ENCODE measurements around the gene CCR9.

The CCR9 gene, protein sequence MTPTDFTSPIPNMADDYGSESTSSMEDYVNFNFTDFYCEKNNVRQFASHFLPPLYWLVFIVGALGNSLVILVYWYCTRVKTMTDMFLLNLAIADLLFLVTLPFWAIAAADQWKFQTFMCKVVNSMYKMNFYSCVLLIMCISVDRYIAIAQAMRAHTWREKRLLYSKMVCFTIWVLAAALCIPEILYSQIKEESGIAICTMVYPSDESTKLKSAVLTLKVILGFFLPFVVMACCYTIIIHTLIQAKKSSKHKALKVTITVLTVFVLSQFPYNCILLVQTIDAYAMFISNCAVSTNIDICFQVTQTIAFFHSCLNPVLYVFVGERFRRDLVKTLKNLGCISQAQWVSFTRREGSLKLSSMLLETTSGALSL

GRCh38 chr3:45885979-45886705, at the start of gene CCR9:
Gene CCR9, plus strand, starts transcription at chr3:45886543. Its CDS starts 8,391 bp downstream, at chr3:45894934.
- DNase-seq (ENCODE audit: low read depth) = no peak
- H3K4me3 ChIP-seq (ENCODE audit: control insufficient read depth, low read depth, low read length) = no peak within 1 kb of the TSS
- TF ChIP-seq, protein P1, sequence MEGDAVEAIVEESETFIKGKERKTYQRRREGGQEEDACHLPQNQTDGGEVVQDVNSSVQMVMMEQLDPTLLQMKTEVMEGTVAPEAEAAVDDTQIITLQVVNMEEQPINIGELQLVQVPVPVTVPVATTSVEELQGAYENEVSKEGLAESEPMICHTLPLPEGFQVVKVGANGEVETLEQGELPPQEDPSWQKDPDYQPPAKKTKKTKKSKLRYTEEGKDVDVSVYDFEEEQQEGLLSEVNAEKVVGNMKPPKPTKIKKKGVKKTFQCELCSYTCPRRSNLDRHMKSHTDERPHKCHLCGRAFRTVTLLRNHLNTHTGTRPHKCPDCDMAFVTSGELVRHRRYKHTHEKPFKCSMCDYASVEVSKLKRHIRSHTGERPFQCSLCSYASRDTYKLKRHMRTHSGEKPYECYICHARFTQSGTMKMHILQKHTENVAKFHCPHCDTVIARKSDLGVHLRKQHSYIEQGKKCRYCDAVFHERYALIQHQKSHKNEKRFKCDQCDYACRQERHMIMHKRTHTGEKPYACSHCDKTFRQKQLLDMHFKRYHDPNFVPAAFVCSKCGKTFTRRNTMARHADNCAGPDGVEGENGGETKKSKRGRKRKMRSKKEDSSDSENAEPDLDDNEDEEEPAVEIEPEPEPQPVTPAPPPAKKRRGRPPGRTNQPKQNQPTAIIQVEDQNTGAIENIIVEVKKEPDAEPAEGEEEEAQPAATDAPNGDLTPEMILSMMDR (IDR thresholded peaks at IDR 0.05; ENCODE audit: control insufficient read depth, insufficient read depth, low read depth, low read length, missing control alignments) = no peak

- TF ChIP-seq, protein P1 (IDR thresholded peaks at IDR 0.05; ENCODE audit: control insufficient read depth, insufficient read depth, low read depth, low read length, missing control alignments) = no peak
- H3K4me3 ChIP-seq (ENCODE audit: control insufficient read depth, low read depth, low read length) = no peak overlapping the region
- DNase-seq (ENCODE audit: low read depth) = no peak
Measured at GRCh38 chr3:45838466-45838865, 47.9 kb upstream of the CCR9 start.

GRCh38 chr3:45841420-45841756, 45.0 kb upstream of the CCR9 start:
- H3K4me3 ChIP-seq (ENCODE audit: control insufficient read depth, low read depth, low read length) = peak overlapping the region; percentile 91
- TF ChIP-seq, protein P1 (IDR thresholded peaks at IDR 0.05; ENCODE audit: control insufficient read depth, insufficient read depth, low read depth, low read length, missing control alignments) = no peak
- DNase-seq (ENCODE audit: low read depth) = no peak

- DNase-seq (ENCODE audit: low read depth) = peak; percentile 87
- H3K4me3 ChIP-seq (ENCODE audit: control insufficient read depth, low read depth, low read length) = peak within 1 kb of the TSS; percentile 91
- TF ChIP-seq, protein P1 (IDR thresholded peaks at IDR 0.05; ENCODE audit: control insufficient read depth, insufficient read depth, low read depth, low read length, missing control alignments) = no peak
Measured at GRCh38 chr3:45841757-45842491, 44.4 kb upstream of the CCR9 start, which contains the start of gene LZTFL1. Gene LZTFL1, minus strand, starts transcription at chr3:45842119. Its CDS starts 128 bp downstream, at chr3:45841991.

DNA sequence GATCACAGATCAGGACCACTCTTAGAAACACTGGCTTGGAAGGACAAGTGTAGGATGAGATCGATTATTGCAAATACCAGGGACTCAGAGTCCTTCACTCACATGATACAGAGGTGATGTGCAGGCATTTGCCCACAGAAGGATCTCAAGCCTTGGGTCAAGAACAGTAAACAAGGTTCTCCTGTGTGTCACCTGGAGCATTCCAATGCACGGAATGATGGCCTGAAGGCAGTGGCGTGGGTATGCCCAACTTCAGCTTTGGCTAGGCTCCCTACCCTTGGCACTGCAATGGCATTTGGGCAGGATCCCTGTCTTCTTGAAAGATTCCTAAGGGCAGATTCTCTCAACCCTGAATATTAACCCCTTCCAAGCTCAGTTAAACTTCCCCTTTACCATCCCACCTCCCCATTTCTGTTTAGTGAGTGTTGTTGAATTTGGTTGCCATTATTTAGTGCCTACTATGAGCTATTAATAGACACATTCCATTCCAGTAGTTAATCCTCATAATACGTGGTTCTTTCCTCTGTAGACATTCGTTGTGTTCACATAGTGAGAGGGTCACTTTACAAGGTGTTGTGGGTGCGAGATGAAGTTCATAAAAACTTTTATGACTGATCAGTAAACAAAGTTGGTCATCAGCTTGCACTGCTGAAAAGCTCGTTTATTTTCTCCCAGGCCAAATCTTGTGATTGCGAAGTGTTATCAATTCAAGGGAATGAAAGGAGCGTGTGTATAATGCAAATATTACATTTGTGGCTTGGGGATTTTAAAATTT, 43.3 kb upstream of the CCR9 start:
- no peak for DNase-seq (ENCODE audit: low read depth)
- TF ChIP-seq, protein P1 (IDR thresholded peaks at IDR 0.05; ENCODE audit: control insufficient read depth, insufficient read depth, low read depth, low read length, missing control alignments) = no peak

DNA sequence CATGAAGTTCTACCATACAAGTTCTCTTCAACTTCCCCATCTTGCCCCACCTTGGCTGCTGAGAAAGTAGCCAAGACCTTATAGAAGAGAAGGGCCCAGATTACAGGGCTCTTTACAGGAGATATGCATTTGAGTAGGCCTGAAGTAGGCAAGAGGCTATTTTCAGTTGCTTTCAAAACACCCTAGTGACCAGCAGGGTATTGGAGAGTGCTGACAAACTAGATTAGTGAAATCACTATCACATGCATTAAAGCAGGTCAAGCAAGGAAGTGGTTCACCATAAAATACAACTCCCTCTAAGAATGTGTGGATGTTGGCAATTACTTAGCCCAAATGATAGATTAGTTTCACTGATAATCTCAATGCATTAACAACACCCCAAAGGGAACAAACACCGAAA, 41.7 kb upstream of the CCR9 start:
- TF ChIP-seq, protein P1 (IDR thresholded peaks at IDR 0.05; ENCODE audit: control insufficient read depth, insufficient read depth, low read depth, low read length, missing control alignments) = no peak
- no peak for DNase-seq (ENCODE audit: low read depth)
- no peak overlapping the region for H3K4me3 ChIP-seq (ENCODE audit: control insufficient read depth, low read depth, low read length)

More for the DNA sequence above, 43.3 kb upstream of the CCR9 start:
- H3K4me3 ChIP-seq (ENCODE audit: control insufficient read depth, low read depth, low read length) = no peak overlapping the region
